Medulla oblongata (tissue), 1 donor: Measurements from ENCODE around the gene CCDC85A.
"Not testable (repeated sequence)": the region's sequence is repeated elsewhere in the genome, so short reads cannot be mapped to it uniquely, and the experiment has no call there.

ENCODE experiments used
- DNase-seq: peaks from one replicate; pipeline ENCODE4 v3.0.0-alpha.2; 2015; ENCODE audit errors: extremely low spot score

Gene CCDC85A

DNA sequence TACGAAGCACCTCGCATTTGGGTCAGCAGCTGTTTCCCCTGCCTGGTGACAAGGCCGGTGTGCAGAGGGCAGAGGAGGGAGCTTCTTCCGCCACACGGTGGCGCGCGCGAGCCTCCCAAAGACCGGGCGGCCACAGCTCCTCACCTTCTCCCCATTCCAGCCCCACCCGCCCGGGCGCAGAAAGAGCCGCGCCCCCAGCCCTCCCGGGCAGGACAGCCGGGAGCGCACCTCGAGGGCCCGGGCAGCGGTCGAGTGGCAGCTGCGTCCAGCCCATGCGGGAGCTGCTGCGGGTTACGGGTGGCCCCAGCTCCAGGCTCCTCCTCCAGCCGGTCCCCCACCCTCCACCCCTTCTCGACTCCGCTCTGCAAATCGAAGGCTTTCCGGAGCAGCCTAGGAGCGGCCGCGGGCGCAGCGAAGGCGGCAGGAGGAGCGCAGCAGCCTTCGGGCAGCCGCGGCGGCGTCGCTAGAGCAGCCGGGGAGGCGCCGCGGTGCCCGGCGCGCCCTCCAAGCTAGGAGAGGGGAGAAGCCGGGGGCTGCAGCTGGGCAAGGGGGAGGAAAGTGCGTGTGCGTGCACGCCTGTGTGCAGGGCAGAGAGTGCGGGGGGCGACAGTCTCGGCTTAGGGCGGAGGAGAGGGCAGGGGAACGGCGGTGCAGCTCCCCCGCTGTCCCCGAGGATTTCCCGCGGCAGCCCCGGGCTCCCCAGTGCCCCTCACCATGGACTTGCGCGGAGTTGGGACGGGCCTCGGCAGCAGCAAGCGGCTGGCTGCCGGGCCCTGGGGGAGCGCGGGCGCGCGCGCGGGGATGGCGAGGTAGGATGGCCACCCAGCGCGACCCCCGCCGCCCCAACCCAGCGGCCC lies at the start of gene CCDC85A:
Gene CCDC85A, plus strand, starts transcription at position 348 of the 857 bp plus-strand sequence. CDS start 635 bp downstream, outside the sequence.
- DNase-seq = peak; percentile 93

DNA sequence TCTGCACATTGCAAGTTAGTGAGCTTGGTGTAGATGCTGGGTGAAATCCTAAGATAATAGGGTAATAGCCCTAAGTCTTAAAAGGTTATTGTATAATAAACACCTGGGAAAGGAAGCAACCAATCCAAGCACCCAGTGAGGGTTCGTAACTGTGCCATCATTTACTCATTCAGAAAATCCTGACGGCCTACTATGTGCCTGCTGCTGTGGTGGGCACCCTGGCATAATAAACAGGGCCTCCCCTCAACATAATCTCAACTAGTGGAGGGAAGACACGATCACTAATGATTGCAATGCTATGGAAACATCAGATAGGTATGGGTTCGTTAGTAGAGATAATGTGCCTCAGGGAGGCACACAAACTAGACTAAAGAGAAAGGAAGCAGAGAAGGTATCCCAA lies 48.9 kb upstream of the CCDC85A start:
- no peak for DNase-seq

DNA sequence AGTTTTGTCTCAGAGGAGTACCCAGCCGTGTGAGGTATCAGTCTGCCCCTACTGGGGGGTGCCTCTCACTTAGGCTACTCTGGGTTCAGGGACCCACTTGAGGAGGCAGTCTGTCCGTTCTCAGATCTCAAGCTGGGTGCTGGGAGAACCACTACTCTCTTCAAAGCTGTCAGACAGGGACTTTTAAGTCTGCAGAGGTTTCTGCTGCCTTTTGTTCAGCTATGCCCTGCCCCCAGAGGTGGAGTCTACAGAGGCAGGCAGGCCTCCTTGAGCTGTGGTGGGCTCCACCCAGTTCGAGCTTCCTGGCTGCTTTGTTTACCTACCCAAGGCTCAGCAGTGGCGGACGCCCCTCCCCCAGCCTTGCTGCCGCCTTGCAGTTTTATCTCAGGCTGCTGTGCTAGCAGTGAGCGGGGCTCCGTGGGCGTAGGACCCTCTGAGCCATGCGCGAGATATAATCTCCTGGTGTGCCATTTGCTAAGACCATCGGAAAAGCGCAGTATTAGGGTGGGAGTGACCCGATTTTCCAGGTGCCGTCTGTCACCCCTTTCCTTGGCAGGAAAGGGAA lies 41.2 kb upstream of the CCDC85A start:
- not testable (repeated sequence) for DNase-seq

DNA sequence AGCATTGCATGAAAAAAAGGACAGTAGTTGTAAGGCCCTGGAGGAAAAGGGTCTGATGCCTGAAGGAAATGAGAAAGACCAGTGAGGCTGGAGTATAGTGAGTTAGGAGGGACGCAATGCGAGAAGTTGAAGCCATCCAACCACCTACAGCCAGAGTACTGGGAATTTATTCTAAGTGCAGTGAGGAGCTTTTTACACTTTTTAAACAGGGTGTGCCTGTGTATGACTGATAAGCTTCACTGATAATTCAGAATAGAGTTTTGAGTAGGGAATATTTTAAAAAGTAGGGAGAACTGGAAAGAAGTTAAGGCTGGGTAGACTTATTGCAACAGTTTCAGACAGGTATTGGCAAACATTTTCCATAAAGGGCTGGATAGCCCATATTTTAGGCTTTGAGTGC lies 35.9 kb upstream of the CCDC85A start:
- no peak for DNase-seq

DNA sequence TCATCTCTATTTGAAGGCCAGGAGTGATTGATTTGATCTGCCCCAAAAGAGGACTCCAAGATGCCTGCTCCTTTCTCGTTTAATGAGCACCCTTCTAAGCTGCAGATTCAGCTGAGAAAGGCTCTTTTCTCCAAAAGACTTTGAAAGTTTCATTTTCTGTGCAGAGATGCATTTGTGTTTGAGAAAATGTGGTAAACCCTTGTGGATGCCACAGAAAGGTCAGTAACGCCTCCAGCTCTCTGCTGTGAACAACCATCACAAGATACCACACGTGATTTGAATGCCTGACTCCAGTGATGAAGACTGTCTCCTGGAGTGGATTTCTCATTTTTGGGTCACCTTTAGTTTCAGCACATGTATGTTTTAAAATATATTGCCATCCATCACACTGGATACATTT lies 35.0 kb upstream of the CCDC85A start:
- no peak for DNase-seq

DNA sequence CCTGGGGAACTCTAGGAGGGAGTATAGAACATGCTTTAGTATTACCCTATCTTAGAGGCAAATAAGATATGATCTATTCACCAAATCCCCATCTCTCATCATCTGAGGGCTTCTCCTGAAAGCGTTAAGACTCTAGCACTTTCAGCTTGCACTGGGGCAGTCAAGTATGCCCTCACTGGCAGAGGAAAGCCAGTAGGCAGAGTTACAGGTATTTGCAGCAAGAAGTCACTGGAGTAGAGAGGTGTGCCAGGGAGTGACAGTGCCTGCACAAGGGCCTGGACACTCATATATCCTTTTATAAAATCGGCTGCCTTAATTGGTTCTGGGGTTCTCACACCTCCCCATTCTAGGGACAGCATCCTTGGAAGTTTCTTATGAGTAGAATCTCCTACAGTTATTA lies 31.9 kb upstream of the CCDC85A start:
- no peak for DNase-seq

DNA sequence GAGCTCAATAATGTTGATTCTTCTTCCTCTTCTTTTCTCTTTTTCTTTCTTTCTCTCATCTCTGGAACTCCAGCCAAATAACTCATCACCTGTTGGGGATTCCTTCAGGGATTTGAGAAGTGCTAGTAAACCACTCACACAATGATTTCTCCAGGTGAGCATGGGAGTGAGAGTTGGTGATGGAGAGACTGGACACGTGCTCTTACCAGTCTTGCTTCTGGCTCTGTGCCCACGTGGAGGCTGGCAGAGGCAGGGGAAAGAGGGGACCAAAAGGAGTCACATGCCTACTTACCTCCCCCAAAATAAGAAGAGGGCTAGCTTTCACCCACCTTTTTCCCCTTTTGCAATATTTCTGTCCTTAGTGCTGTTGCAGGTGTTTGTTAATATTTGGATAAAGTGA lies 28.6 kb upstream of the CCDC85A start:
- DNase-seq = no peak

DNA sequence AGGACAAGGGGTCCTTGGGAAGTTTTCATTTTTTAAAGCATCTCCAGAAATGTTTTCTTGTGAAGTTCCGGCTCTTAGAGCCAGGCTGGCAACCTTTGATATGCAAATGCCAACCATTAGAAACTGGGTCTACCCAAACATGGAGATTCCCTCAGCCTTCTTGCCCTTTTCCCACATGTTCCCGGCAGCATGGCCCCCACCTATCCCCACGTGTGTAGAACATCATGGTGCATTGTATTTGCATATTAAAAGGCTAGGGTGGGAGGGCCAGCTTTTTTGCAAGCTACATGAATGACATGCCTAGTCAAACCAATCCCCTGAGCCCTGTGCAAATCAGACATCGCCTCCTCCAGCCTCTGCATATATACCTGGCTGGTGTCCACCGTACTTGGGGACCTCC lies 23.9 kb upstream of the CCDC85A start:
- not testable (repeated sequence) for DNase-seq

DNA sequence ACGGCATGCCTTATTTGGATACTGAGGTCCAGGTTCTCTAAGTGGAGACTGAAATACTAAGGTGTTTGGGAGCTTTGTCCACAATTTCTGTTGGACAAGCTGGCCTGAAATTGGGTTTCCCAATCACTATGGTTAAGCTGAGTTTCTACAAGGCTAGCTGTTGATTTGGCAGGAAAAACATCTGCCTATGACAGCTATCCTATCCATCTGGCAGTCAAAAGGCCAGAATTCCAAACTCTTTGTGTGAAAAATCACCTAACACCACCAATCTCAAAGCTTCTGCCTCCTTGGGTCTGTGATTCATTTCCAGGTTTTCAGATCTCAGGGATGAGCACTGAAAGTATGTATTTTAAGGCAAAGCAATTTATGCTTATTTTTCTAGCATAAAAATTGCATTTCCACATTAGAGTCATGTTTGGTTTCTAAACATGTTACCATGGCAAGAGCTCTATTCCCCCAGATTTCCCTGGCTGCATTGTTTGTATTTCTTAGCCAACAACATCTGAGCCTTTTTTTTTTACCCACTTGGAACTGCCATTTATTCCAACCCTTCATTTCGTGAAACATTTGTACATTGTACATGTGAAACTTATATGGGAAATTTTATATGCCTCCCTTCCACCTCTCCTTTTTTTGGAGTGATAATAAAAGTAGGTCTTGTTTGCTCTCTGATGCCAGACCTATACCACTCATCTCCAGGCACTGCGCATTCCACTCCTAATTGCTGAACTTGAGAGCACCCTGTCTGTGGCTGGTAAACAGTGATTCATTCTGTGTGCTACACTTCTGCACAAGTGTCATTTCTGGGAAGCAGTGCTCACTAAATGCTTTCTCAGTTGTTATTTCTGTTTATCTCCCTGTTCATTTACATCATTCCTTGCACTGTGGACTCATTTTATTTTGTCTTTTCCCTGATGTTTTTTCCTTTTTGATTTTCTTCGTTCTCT lies 15.9 kb upstream of the CCDC85A start:
- no peak for DNase-seq

DNA sequence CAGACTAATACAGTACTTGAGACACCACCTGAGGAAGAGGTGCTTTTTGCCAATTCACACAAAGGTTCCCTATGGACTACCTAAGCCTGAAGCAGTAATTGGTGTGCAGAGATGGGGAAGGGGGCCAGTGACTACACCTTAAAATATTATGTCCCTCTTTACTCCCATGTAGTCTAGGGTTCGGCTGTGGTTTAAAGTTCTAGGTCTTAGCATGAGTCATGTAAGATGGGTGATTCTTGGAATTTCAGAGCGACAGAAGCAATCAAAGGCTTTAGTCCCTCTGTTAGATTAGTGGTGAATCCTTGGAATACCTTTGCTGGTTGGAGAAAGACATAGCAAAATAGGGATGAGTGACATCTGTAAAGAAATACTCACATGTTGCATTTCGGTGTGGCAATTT lies 14.3 kb upstream of the CCDC85A start:
- DNase-seq = no peak

DNA sequence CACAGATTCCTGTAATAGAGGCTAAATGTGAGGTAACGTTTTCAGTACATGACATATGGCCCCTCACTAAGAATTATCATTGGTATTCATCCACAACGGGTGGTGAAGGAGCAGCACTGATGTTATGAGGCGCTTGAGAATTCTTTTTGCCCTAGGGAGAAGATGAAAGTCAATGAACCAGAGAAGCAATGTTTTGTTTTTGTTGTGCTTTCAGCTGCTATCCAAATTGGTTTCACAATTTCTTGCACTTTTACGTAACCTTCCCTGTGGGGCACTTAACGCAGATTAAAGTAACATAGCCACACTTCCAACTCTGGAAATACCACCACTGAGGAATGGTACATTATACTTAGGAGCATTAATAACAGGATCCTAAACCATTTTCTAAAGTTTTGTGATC lies 13.3 kb upstream of the CCDC85A start:
- no peak for DNase-seq

DNA sequence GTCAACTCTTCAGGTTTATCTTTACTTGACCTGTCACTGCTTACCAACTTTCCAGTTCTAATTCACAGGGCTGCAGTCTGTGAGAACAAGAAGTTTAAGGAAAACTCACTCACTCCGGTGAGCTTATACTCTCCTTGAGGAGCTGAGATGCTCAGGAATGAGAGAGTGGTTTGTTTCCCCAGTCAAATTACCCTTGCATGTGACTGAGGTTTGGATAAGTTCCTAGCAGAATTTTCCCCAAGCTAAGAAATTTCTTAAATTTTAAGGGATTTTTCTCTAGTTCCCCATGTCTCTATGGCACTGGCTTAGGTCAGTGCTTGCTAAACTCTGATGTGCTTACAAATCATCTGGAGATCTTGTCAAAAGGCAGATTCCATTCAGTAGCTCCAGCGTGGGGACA lies 12.8 kb upstream of the CCDC85A start:
- DNase-seq = no peak

DNA sequence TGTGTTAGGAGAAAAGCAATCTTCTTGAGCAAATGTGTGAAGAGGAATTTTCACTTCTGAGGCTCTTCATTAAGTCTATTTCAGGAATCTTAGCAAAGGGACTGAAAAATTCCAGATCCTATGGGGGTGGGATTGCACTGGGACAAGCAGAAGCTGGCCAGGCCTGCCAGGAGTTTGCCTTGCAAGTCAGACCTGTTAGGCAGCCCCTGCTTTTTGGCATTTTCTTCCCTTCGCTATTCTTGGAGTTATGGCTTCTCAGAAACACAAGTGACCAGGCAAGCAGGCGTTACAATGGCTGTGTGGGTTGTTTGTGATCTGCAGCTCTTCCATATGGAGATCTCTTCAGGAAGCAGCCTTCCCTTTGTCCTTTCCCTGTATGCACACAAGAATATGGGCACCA lies 8.0 kb upstream of the CCDC85A start:
- no peak for DNase-seq

DNA sequence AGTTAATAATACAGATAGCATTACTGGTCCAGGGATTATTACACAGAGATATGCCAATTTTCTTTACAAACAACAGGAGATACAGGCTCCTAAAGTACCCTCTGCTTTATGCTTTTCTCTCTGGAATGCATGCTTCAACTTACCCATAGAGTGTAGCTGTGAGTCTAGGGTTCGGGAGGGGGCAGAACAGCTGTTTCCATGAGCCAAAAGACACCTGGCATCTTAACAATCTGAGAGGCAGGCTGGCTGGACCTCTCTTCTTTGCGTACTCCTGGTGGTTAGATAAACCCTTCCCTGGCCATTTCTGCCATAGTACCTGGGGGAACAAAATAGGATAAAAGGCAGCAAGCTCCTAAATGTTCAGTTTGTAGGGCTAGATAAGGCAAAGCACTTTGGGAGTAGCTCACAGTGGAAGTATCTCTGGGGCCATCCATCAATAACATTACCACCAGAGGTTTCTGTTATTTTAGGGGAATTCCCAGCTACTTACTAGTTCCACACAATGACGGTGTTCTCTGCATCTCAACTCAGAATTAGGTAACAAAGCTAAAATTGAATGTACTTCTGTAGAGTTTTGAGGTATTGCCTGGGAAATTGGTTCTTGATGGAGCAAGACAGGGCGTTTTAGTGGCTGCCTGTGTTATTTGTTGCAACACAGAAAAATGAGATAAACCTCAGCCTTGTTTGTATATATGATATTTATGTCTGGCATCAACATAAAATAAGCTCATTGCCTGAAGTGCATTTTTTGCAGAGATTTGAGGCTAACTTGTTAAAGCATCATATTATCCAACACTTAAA lies 6.2 kb upstream of the CCDC85A start:
- DNase-seq = no peak

DNA sequence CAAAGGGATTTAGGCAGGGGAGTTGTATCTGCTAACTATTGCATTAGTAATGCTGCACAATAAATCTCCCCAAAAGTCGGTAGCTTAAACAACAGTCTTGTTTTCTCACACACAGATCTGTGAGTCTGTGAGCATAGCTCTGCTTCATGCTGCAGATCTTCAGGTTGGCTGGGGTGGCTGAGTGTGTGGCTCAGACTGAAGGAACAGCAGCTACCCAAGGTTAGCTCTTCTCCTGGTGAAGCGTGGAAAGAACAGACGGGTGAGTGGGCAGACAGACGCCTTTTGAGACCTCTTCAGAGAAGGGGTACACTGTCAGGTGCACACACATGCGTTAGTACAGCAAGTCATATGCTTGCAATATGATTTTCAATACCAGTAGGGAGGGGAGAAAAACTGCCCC lies 3.9 kb upstream of the CCDC85A start:
- DNase-seq = no peak

DNA sequence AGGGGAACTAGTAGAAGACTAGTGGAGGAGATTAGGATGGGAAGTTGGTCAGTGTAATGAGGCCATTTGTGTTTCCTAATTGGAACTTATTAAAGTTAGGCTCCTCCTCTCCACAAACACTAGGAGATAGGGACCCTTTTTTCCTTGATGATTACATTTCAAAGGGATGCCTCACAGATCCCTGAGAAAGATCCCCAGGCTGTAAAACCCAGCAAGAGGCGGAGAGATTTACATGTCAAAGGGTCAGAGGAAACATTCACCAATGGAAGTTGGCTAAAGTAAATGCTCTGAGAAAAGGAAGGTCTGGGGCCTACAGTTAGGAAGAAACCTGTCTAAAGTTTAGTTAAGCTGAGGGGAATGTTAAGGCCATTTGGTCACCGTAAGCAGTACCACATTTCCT lies 1.4 kb upstream of the CCDC85A start:
- DNase-seq = no peak

DNA sequence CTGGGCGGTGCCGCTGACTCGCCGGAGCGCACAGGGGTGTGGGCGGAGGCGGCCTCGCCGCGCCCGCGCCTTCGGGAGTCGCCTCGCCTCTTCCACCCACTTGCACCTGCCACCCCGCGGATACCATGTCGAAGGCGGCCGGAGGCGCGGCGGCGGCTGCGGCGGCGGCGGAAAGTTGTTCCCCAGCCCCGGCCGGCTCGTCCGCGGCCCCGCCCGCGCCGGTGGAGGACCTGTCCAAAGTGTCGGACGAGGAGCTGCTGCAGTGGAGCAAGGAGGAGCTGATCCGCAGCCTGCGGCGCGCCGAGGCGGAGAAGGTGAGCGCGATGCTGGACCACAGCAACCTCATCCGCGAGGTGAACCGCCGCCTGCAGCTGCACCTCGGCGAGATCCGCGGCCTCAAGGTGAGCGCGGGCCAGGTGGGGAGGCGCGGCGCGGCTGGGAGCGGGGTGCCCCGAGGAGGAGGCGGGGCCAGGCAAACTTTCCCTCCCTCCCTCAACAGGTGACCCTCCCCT lies 766 bp downstream of the CCDC85A start:
- no peak for DNase-seq

DNA sequence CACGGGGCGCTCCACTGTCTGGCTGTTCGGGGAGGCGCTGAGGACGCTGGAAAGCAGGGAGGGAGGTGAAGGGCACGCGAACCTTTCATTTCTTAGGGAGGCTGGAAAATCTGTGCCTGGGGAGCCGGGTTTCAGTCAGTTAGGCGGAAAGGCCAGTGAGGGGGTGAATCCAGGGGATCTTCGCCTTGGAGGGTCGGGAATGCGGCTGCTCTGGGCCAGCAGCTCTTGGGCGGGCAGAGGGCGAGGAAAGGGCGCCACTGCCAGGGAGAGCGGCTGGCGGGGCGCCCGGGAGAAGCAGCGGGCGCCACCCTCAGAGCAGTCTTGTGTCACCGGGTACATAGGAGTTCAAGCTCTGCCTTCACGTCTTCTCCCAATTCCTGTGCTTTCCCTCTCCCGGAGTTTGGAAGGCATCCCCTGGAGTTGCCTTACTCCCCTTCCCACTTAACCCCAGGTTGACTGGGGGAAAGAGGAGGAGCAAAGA lies 1.4 kb downstream of the CCDC85A start:
- peak; percentile 77 for DNase-seq

DNA sequence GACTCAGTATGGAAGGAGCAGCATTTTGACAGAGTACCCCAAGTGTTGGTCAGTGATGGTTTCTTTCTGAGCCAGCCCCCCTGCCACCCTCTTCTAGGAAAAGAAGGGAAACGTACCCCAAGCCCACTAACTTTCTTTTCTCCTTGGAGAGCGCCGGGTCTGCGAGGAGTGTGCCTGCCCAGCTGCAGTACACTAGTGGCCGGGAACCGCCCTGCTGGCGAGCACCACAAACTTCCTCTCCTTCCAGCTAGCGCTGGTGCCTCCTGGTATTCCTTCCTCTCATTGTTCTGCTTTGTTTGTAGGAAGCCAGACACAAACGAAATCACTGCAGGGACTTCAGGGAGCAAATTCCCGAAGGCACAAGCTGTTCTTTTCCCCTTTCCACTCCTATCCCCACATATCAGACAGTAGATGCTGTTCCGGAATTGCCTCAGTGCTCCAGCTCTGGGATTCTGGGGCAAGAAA lies 1.8 kb downstream of the CCDC85A start:
- DNase-seq = peak; percentile 55

DNA sequence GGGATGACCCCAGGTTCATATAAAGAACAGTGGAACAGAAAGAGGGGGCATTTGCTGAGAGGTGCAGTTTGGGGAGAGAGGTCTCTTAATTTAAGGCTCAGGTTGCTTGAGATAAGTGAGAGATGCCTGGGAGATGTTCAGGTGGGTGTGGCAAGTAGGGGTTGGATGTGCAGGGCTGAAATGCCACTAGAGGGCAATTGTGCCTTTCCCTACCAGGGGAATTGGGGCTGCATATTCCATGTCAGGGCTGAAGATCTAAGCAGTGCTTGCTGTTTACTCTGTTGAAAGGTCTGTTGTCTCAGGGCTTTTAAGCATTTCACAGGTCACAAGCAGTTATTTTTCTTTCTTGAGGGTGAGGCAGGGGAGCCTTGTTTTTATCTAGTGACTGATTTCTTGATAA lies 7.8 kb downstream of the CCDC85A start:
- peak; percentile 60 for DNase-seq
